HL-60 (cell line): ENCODE measurements around the gene CD226.

ENCODE experiments used
- CTCF ChIP-seq: IDR thresholded peaks from one replicate; pipeline ENCODE4 v1.5.1; 2011; ENCODE audit warnings: low read length, control low read depth, inconsistent platforms; ENCODE audit not compliant: insufficient read depth
- GABPA ChIP-seq: IDR thresholded peaks from 2 replicates; pipeline ENCODE4 v1.6.1; 2012; ENCODE audit warnings: low read depth
- POLR2AphosphoS5 ChIP-seq: IDR thresholded peaks from 2 replicates; pipeline ENCODE4 v1.6.1; 2012; ENCODE audit warnings: low read depth
- SPI1 ChIP-seq: IDR thresholded peaks from 2 replicates; pipeline ENCODE4 v1.6.1; 2012; ENCODE audit warnings: low read depth, mild to moderate bottlenecking, borderline replicate concordance

GRCh38 chr18:69981948-69982347, 34.3 kb upstream of the CD226 start:
- no peak for TF ChIP-seq CTCF
- no peak for TF ChIP-seq POLR2AphosphoS5
- TF ChIP-seq SPI1 = no peak
- no peak for TF ChIP-seq GABPA
